Transverse colon (tissue), 4 donors: ENCODE data around the gene SLC35F1. TPM values are rescaled to one million over a fixed set of nuclear protein-coding genes. Genes with fewer than 3 reads are reported as not detected.

Experiments
- total RNA-seq, 4 donors: library from RNA; depleted of rRNA; stranded (reverse); fragments of >200 nt; gene quantifications; one replicate each; pipeline ENCODE4 v1.1.0, GENCODE V29; 2016

The SLC35F1 gene
- total RNA-seq, 4 donors from 2014 or later = 0.37 to 1.1 (median 0.71) TPM

Other genes starting within 250 kb of the SLC35F1 start
- gene NUS1, start 231.8 kb upstream of the SLC35F1 start, total RNA-seq = 10 to 100 TPM in 2 of 4 donors, 1 to 10 TPM in 2; 4.9 to 26.8 (median 11.8) TPM